GM18520 (cell line): ENCODE results near the gene ANO10.

Source experiments
- ATAC-seq: cut with Tn5 transposase; IDR thresholded peaks from one replicate; pipeline ENCODE4 v1.9.1; 2021; ENCODE audit not compliant: unreplicated experiment

ANO10 gene

DNA sequence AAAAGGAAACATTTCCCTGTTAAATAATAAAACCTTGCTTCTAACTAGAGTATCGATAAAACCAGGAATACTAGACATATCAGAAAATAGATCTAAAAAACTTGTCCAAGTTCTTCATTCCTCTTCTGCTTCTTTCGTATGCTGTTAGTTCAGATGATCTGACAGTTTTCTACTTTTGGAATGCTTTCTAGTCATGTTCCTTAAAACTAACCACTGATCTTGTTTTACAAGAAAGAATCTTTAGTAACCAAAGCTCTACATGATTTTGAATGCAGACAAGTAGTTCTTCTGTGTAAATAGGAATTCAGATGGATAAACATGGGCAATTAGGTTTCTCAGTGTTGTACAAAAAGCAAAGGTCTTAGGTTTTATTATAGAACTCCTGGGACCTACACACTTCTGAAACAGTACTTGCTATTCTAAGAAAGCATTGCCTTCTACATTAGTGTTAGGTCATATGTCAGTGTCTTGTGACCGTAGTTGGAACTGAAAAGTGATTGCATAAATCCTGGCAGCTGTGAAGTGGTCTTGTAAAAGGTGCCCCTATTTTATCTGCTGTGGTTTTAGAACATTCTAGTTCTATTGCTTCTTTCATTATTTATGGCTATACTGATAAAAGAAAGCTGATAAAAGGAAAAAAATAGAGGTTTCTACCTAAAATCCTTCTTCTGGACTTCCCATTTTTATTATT lies 294.8 kb downstream of the ANO10 start:
- no peak for ATAC-seq

DNA sequence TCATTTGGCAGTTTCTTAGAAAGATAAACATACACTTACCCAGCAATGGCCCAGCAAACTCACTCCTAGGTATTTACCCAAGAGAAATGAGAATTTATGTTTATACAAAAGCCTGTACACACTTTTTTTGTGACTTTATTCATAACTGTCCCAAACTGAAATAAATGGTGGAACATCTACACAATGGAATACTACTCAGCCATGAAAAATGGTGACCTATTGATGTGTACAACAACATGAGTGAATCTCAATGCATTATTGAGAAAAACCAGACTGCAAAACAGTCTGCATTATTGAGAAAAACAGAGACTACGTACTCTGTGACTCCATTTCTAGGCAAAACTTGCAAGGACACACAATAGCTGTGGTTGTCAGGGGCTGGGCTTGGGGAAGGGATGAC lies 298.3 kb downstream of the ANO10 start:
- ATAC-seq = no peak

DNA sequence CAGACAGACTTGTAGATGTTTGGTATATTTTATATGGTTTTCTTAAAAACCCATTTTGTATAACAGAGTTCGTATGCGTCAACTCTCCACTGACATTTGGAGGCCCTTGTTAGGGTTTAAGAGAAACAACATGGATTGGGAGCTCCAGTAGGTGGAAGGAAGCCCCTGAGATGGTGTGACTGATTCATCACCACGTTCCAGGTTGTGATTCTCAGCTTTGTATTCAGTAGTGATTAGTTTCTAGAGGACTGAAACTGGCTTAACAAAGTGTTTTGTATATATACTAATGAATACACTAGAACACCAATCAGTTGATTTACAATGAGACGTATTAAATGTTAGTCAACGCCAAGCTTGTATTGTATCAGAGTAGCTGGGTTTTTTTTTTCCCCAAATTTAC lies 301.5 kb downstream of the ANO10 start:
- no peak for ATAC-seq

DNA sequence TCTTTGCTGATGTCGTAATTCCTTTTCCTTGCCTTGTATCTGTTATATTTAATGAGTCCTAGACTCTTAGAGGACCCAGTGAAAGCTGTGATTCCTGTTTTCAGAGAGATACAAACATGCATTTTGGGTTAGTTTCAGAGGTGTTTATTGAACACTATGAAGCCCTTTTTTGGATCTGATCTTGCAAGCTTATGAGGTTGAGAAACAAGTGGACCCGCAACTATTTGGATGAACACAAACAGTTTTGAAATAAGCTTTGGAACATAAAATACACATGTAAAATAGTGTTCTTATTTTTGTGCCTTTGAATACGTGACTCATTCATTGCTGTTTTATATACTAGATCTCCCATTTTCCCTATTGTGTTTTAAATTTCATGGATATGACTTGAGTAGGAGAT lies 302.0 kb downstream of the ANO10 start:
- ATAC-seq = no peak

DNA sequence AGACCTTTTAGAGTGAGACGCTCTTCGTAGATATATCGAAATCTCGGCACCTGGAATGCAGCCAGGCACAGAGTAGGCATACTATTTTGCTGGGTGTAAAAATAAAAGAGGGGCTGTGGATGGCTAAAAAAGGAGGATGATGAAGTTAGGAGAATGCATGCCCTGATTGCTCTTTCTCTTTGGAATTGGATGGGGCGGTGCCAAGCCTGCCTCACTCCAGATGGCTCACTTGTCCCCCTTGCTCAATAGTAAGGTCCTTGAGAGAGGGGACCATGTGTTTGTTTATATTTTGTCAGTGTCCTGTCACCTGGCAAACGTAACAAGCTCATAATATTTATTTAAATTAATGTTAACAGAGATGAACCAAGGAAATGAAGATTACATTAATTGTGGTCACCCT lies 302.4 kb downstream of the ANO10 start:
- ATAC-seq = no peak

DNA sequence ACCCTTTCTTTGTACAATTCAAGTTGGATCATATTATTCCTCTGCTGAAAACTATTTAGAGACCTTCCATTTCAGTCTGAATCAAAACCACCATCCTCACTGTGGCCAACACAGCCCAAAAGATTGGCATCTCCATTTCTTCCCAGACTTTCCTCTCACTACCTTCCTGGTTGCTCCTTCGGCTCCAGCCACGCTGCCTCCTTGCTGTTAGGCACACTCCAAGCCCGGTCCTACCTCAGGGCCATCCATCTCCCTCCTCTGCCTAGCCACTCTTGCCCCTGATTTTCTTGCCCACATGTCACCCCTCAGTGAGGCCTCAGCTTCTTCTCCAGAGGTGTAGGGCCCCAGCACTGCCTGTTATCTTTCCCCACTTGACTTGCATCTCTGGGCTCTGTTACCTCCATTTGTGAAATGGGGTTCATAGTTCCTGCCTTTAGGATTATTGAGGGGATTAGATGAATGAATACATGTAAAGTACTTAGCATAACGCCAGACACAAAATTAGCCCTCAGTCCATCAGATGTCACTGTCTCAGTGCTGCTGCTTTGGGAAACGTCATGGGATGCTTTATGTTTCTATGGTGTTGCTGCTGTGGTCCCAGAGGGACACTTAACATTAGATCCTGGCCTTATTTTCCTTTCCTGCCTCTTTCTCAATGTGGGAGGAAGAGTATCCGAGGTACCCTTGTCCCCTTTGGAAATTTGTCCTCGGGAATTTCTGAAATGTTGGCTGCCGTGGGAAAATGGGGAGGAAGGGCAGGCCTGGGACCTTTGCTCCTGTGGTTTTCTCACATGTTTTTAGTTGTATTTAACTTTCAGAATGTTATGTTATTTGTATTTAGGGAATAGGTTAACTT lies 304.1 kb downstream of the ANO10 start:
- ATAC-seq = no peak

DNA sequence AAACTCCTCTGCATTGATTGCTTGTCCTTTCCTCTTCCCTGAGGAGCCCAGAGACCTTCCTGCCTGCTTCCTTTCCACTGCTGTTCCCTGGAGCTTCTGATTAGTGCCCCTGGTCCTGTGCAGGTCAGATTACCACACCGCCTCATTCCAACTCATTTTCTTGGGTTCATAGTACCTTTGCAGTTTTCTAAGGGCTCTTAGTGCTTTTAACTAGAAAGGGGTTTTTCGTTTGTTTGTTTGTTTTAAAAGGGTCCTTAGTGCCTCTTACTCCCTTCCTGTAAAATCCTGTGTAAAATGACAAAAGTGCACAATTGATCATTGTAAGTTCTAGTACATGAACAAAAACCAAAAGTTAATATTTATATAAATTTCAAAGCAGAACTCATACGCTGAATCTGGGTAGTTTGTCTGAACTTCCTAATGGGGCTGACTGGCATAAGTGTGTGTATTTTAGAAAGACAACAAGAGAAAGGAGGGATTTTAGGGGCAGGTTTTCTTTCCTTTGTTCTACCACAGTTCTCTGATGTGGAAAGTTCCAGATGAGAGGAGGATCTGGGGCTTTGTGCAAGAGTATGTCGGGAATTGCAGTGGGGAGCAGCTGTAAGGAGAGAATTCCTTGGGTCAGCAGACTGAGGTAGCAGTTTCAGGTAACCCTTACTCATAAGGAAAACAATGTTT lies 304.9 kb downstream of the ANO10 start:
- no peak for ATAC-seq
